ENCODE results near the gene CNST.

CNST gene

DNA sequence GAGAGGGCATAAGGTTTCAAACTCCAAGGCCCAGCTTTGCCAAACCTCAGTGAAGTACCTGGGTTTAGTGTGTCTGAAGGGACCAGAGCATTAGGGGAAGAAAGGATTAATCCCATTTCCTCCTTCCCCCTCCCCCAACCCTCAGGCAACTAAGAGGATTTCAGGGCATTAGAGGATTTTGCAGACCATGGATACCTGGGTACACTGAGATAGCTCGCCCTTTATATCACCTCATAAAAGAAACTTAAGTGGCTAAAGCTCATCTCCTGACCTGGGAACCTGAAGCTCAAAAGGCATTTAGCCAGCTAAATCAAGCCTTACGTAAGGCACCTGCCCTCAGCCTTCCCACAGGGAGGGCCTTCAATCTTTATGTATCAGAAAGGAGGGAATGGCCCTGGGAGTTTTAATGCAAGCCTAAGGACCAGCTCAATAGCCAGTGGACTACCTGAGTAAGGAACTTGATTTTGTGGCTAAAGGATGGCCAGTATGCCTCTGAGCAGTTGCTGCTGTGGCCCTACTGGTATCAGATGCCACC is 32.8 kb upstream of the CNST start:
- H3K27me3 ChIP-seq (ENCODE audit: insufficient read depth, low read length, poor library complexity, severe bottlenecking), result no peaks in the 10 kb centered on the region
- H3K9ac ChIP-seq (ENCODE audit: low read depth, low read length, poor library complexity, severe bottlenecking), result no peak overlapping the region
- no peaks in the 10 kb centered on the region for H3K4me1 ChIP-seq (ENCODE audit: insufficient read depth, low read length, poor library complexity, severe bottlenecking)
- no peaks in the 10 kb centered on the region for H3F3A ChIP-seq (ENCODE audit: low read depth)
- no peaks in the 10 kb centered on the region for H4K20me1 ChIP-seq (ENCODE audit: insufficient read depth, low read length, poor library complexity, severe bottlenecking)
- no peak overlapping the region for H3K4me2 ChIP-seq (ENCODE audit: low read depth, low read length, poor library complexity, severe bottlenecking)
- H3K9me3 ChIP-seq (ENCODE audit: insufficient read depth, low read depth, low read length), result peaks cover 19% of the 10 kb centered on the region; the same call in 1 of the 2 replicates
- H2AFZ ChIP-seq (ENCODE audit: low read length), result no peak overlapping the region
- H3K36me3 ChIP-seq (ENCODE audit: insufficient read depth, low read length), result no peaks in the 10 kb centered on the region
- no peaks in the 10 kb centered on the region for H3K9me2 ChIP-seq (replicated peaks; ENCODE audit: low read depth, low read length)
- TF ChIP-seq EZH2phosphoT487 (IDR thresholded peaks at IDR 0.05; ENCODE audit: borderline replicate concordance), result no peak
- TF ChIP-seq, protein P1, sequence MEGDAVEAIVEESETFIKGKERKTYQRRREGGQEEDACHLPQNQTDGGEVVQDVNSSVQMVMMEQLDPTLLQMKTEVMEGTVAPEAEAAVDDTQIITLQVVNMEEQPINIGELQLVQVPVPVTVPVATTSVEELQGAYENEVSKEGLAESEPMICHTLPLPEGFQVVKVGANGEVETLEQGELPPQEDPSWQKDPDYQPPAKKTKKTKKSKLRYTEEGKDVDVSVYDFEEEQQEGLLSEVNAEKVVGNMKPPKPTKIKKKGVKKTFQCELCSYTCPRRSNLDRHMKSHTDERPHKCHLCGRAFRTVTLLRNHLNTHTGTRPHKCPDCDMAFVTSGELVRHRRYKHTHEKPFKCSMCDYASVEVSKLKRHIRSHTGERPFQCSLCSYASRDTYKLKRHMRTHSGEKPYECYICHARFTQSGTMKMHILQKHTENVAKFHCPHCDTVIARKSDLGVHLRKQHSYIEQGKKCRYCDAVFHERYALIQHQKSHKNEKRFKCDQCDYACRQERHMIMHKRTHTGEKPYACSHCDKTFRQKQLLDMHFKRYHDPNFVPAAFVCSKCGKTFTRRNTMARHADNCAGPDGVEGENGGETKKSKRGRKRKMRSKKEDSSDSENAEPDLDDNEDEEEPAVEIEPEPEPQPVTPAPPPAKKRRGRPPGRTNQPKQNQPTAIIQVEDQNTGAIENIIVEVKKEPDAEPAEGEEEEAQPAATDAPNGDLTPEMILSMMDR (conservative IDR thresholded peaks at IDR 0.05; ENCODE audit: low read length), result no peak
- no peaks in the 10 kb centered on the region for H3K79me2 ChIP-seq (ENCODE audit: insufficient read depth, low read length)
- no peak overlapping the region for H3K4me3 ChIP-seq (ENCODE audit: low read length, poor library complexity, severe bottlenecking)

DNA sequence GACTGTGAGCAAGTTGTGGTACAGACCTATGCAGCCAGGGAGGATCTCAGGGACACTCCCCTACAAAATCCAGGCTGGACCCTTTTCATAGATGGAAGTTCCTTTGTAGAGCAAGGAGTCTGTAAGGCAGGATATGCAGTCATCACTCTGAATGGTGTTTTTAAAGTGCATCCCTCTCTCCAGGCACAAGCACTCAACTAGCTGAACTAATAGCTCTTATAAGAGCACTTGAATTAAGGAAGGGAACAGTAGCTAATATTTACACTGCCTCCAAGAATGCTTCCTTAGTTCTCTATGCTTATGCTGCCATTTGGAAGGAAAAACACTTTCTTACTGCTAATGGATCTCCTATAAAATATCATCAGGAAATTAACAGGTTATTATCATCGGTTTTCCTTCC is 32.1 kb upstream of the CNST start:
- H3K4me2 ChIP-seq (ENCODE audit: low read depth, low read length, poor library complexity, severe bottlenecking), result no peak overlapping the region
- H3F3A ChIP-seq (ENCODE audit: low read depth), result no peaks in the 10 kb centered on the region
- no peak overlapping the region for H2AFZ ChIP-seq (ENCODE audit: low read length)
- no peak overlapping the region for H3K9ac ChIP-seq (ENCODE audit: low read depth, low read length, poor library complexity, severe bottlenecking)
- H3K4me1 ChIP-seq (ENCODE audit: insufficient read depth, low read length, poor library complexity, severe bottlenecking), result no peaks in the 10 kb centered on the region
- H4K20me1 ChIP-seq (ENCODE audit: insufficient read depth, low read length, poor library complexity, severe bottlenecking), result no peaks in the 10 kb centered on the region
- TF ChIP-seq EZH2phosphoT487 (IDR thresholded peaks at IDR 0.05; ENCODE audit: borderline replicate concordance), result no peak
- TF ChIP-seq, protein P1 (conservative IDR thresholded peaks at IDR 0.05; ENCODE audit: low read length), result no peak
- no peaks in the 10 kb centered on the region for H3K79me2 ChIP-seq (ENCODE audit: insufficient read depth, low read length)
- H3K27me3 ChIP-seq (ENCODE audit: insufficient read depth, low read length, poor library complexity, severe bottlenecking), result no peaks in the 10 kb centered on the region
- H3K9me2 ChIP-seq (replicated peaks; ENCODE audit: low read depth, low read length), result no peaks in the 10 kb centered on the region
- no peaks in the 10 kb centered on the region for H3K36me3 ChIP-seq (ENCODE audit: insufficient read depth, low read length)
- peaks cover 19% of the 10 kb centered on the region; the same call in 1 of the 2 replicates for H3K9me3 ChIP-seq (ENCODE audit: insufficient read depth, low read depth, low read length)
- no peak overlapping the region for H3K4me3 ChIP-seq (ENCODE audit: low read length, poor library complexity, severe bottlenecking)

DNA sequence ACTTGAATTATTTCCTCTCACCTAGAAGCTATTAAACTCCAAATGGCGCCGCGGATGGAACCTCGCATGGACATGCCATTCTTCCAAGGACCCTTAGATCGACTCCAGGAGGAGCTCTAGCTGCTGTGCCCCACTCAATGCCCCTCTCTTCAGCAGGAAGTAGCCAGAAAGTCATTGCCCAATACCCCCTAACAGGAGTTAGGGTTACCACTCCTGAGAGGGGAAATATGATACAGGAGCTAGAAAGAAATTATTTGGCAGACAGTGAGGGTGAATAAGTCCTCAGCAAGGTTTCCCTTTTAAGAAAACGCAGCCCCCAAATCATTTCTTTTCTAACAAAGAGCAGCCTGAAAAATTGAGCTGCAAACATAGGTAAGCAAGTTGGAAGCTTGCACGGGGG is 28.8 kb upstream of the CNST start:
- H3K79me2 ChIP-seq (ENCODE audit: insufficient read depth, low read length), result no peaks in the 10 kb centered on the region
- H3K4me2 ChIP-seq (ENCODE audit: low read depth, low read length, poor library complexity, severe bottlenecking), result no peak overlapping the region
- H3K4me1 ChIP-seq (ENCODE audit: insufficient read depth, low read length, poor library complexity, severe bottlenecking), result no peaks in the 10 kb centered on the region
- H3K4me3 ChIP-seq (ENCODE audit: low read length, poor library complexity, severe bottlenecking), result no peak overlapping the region
- no peaks in the 10 kb centered on the region for H3K9me2 ChIP-seq (replicated peaks; ENCODE audit: low read depth, low read length)
- H2AFZ ChIP-seq (ENCODE audit: low read length), result no peak overlapping the region
- no peak for TF ChIP-seq EZH2phosphoT487 (IDR thresholded peaks at IDR 0.05; ENCODE audit: borderline replicate concordance)
- TF ChIP-seq, protein P1 (conservative IDR thresholded peaks at IDR 0.05; ENCODE audit: low read length), result no peak
- H3F3A ChIP-seq (ENCODE audit: low read depth), result no peaks in the 10 kb centered on the region
- H3K36me3 ChIP-seq (ENCODE audit: insufficient read depth, low read length), result peaks cover 22% of the 10 kb centered on the region; the same call in 1 of the 2 replicates
- H3K27me3 ChIP-seq (ENCODE audit: insufficient read depth, low read length, poor library complexity, severe bottlenecking), result no peaks in the 10 kb centered on the region
- no peak overlapping the region for H3K9ac ChIP-seq (ENCODE audit: low read depth, low read length, poor library complexity, severe bottlenecking)
- H4K20me1 ChIP-seq (ENCODE audit: insufficient read depth, low read length, poor library complexity, severe bottlenecking), result no peaks in the 10 kb centered on the region
- H3K9me3 ChIP-seq (ENCODE audit: insufficient read depth, low read depth, low read length), result 0 out of 2 replicates have a peak, but pooled peaks cover 4% of the 10 kb centered on the region

Measured in Loucy (cell line).